ENCODE results near the gene ITCH. TPM values are rescaled to one million over a fixed set of nuclear protein-coding genes. Genes with fewer than 3 reads are reported as not detected.
"Not testable (repeated sequence)": the region's sequence is repeated elsewhere in the genome, so short reads cannot be mapped to it uniquely, and the experiment has no call there.

Gene ITCH
- total RNA-seq = 10 to 100 TPM; 45.1 to 55.2 TPM

DNA sequence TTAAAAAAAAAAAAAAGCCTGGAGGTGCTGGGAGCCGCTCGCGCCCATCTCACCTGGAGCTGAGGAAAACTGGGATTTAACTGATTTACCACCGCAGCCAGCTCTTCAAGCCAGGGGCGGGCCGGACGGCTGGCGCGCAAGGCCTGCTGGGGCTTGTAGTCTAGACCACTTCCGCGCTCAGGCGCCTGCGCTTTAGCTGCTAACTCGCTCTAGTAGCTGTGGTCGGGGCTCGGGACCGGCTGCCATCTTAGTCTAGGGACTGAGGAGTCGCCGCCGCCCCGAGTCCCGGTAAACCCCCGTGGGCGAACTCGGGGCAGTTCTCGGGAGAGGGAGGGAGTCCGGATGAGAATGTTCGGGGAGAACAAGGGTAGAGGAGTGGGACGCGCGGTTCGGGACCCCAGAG lies at the start of gene ITCH:
ITCH (plus strand) TSS at position 212 of the 403 bp plus-strand sequence. CDS start 30,539 bp downstream, outside the sequence.
- Mint-ChIP-seq H3K27ac (peak within 1 kb of the TSS; percentile 98), H3K27me3 (no peaks in the 10 kb centered on the region), H3K36me3 (peaks cover 22% of the 10 kb centered on the region), H3K9me3 (no peaks in the 10 kb centered on the region), H3K4me3 (peak within 1 kb of the TSS; percentile 98), H3K4me1 (peaks cover 26% of the 10 kb centered on the region)
- DNase-seq = peak; percentile 91

DNA sequence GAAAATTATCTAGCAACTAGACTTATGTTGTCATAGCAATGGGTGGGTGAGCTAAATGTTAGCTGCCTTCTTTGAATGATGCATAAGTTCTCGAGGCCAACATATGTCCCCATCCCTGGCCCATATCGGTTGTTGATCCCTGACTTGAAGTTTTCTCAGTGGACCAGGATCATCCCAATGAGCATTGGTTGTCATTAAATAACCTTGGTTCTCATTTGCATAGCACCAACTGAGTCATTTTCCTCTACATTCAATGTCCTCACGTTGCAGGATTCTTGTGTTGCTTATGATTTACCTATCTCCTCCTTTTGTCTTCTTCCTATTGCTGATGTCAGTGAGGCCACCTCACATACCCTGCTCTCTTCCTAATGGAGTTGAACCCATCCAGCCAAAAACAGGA lies 47.8 kb upstream of the ITCH start:
- Mint-ChIP-seq H3K4me1 (peaks cover 9% of the 10 kb centered on the region), H3K27me3 (peaks cover 26% of the 10 kb centered on the region), H3K9me3 (no peaks in the 10 kb centered on the region), H3K36me3 (no peaks in the 10 kb centered on the region), H3K4me3 (no peak overlapping the region), H3K27ac (no peak overlapping the region)
- no peak for DNase-seq

DNA sequence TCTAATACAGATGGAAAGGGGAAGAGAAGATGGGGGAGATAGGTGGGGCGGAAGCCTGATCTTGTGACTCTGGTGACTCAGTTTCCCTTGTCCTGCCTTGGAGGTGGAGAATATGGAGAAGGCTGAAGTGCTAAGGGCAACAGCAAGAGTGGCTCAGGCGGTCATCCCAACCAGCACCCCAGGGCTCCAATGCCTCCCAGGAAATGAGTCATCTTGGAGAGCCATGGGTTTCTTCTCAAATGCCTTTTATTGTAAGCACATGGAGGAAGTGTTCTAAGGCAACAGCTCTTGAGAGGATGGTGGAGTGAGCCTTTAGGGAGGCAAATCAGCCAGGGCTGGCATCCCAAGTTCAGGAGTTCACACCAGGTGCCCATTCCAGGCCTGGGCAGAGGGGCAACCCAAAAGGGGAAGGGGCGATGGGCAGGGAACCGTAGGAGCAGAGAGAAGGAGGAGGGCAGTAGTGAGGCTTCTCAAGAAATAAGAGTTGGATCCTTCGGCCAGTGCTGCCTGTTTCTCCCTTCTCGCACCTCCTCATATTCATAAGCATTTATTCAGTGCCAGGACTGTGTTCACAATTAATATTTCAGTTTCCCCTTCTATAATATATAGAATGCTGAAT lies 46.8 kb upstream of the ITCH start:
- H3K4me1 Mint-ChIP-seq = peaks cover 9% of the 10 kb centered on the region
- H3K27ac Mint-ChIP-seq = no peak overlapping the region
- no peak for DNase-seq
- H3K4me3 Mint-ChIP-seq = no peak overlapping the region
- H3K36me3 Mint-ChIP-seq = no peaks in the 10 kb centered on the region
- peaks cover 17% of the 10 kb centered on the region for H3K27me3 Mint-ChIP-seq
- no peaks in the 10 kb centered on the region for H3K9me3 Mint-ChIP-seq

DNA sequence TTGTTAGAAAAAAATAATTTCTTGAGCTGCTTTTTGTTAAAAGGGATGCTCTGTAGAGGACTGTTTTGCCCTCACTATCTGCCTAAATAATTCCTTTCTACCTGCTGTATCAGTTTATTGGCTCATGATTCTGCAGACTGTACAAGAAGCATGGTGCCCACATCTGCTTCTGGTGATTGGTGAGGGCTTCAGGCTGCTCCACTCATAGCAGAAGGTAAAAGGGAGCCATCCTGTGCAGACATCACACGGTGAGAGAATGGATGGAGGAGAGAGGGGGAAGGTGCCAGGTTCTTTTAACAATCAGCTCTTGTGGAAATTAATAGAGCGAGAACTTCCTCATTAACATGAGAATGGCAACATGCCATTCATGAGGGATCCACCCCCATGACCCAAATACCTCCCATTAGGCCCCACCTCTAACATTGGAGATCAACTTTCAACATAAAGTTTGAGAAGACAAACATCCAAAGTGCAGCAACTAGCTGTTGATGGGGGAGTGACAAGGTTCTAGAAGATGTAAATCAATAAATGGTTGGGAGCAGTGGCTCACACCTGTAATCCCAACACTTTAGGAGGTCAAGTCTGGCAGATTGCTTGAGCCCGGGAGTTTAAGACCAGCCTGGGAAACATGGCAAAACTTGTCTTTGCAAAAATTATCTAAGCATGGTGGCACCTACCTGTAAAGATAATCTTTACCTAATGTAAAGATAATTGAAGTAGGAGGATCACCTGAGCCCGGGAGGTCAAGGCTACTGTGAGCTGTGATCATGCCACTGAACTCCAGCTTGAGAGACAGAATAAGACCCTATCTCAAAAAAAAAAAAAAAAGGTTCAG lies 44.2 kb upstream of the ITCH start:
- Mint-ChIP-seq H3K4me1 (peaks cover 5% of the 10 kb centered on the region), H3K9me3 (no peaks in the 10 kb centered on the region), H3K27me3 (no peaks in the 10 kb centered on the region), H3K36me3 (no peaks in the 10 kb centered on the region), H3K4me3 (no peak overlapping the region), H3K27ac (no peak overlapping the region)
- DNase-seq = no peak

DNA sequence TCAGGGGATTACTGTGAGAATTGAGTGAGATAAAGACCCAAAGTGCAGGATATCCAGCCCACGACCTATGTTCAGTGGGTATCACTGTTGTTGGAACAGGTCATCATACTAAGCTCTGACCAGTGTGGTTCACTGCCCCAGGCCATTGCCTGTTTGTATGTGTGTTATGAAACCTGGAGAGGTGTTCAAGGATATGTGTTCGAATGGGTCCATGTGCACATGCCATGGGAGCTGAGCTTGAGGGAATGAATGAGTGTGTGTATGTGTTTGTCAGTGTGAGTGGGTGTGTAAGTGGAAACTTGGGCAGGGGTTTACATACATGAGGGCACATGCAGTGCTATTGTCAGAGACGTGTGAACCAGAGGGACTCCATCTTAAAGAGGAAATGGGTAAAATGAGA lies 42.2 kb upstream of the ITCH start:
- Mint-ChIP-seq H3K27me3 (peaks cover 8% of the 10 kb centered on the region), H3K27ac (no peak overlapping the region), H3K9me3 (no peaks in the 10 kb centered on the region), H3K4me1 (no peaks in the 10 kb centered on the region), H3K36me3 (no peaks in the 10 kb centered on the region), H3K4me3 (no peak overlapping the region)
- no peak for DNase-seq

DNA sequence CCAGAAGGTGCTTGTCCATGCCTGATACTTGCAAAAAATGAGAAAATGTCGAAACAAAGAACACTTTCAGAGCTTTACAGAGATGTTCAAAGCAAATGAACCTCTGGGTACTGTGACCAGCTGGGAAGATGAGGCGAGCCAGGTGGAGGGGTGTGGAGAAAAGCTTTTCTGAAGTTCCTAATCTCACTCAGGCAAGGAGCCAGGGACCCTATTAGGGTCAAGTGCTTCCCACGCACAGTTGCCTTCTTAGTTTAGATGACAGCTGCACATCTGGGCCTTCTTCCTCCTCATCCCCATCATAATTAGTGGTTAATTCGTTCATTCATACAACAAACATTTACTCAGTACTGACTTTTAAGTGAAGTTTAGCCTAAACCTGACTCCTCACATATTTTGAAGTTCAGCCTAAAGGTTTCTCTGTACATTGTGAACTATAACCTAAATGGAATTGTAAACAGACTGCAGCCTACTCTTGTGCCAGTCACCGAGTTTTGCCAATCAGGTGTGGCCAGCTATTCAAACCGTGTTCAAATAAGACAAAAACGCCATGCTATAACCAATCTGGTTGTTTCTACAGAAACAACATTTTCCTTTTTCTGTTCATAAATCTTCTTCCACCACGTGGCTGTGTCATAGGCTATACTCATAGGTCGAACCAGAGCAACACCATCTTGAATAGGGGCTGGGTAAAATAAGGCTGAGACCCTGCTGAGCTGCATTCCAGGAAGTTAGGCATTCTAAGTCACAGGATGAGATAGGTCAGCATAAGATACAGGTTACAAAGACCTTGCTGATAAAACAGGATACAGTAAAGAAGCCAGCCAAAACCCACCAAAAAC lies 40.6 kb upstream of the ITCH start:
- no peaks in the 10 kb centered on the region for H3K36me3 Mint-ChIP-seq
- H3K27ac Mint-ChIP-seq = no peak overlapping the region
- no peak for DNase-seq
- H3K4me1 Mint-ChIP-seq = no peaks in the 10 kb centered on the region
- H3K27me3 Mint-ChIP-seq = peaks cover 8% of the 10 kb centered on the region
- H3K9me3 Mint-ChIP-seq = no peaks in the 10 kb centered on the region
- no peak overlapping the region for H3K4me3 Mint-ChIP-seq

DNA sequence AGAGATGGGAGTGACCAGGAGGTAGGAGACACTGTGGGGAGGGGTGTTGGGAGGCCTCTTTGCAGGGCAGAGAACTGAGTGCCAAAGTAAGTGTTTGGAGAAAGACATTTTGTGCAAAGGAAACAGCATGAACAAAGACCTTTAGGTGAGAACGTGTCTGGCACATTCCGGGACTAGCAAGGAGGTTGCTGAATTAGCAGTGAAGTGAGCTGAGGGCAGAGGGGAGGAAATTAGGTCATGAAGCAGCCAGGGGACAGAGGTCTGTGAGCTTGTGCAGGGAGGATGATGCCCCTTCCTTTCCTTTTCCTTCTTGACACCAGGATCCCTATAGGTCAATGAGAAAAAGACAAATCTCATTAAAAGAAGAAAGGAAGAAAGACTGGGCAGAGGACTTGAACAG lies 38.5 kb upstream of the ITCH start:
- peaks cover 8% of the 10 kb centered on the region for H3K27me3 Mint-ChIP-seq
- DNase-seq = no peak
- H3K4me3 Mint-ChIP-seq = no peak overlapping the region
- H3K4me1 Mint-ChIP-seq = no peaks in the 10 kb centered on the region
- H3K9me3 Mint-ChIP-seq = no peaks in the 10 kb centered on the region
- no peaks in the 10 kb centered on the region for H3K36me3 Mint-ChIP-seq
- no peak overlapping the region for H3K27ac Mint-ChIP-seq

DNA sequence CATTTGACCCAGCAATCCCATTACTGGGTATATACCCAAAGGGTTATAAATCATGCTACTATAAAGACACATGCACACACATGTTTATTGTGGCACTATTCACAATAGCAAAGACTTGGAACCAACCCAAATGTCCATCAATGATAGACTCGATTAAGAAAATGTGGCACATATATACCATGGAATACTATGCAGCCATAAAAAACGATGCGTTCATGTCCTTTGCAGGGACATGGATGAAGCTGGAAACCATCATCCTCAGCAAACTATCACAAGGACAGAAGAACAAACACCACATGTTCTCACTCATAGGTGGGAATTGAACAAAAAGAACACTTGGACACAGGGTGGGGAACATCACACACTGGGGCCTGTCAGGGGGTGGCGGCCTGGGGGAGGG lies 34.9 kb upstream of the ITCH start:
- H3K4me1 Mint-ChIP-seq, DNase-seq, H3K36me3 Mint-ChIP-seq, H3K4me3 Mint-ChIP-seq, H3K27me3 Mint-ChIP-seq, H3K9me3 Mint-ChIP-seq, H3K27ac Mint-ChIP-seq: not testable (repeated sequence)

DNA sequence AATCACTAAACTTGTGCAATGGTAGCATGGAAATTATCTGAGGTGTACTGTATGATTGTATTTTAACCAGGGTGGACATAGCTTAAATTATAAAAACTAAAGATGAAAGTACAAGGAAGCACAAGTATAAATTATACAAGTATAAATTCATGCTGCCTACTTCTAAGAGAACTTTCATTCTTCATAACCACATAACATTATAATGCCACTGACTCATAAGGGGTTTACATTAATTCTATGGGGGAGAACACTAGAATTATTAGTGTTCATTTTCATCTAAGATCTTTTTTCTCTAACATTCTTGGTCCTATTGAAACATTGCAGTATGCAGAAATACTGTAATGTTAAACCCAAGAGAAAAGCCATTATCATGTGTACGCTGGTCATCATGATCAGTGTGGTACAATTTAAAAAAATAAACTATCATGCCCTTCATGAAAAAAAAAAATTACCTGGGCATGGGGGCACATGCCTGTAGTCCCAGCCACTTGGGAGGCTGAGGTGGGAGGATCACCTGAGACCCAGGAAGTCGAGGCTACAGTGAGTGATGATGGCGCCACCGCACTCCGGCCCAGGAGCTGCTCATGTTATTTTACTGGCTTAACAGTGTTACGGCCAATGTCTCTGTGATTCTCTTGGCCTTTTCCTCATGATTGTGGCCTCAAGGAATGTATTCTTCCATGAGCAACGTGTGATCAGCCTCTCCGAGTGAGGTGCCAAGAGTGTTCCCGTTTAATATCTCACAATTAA lies 34.0 kb upstream of the ITCH start:
- no peak overlapping the region for H3K4me3 Mint-ChIP-seq
- no peak for DNase-seq
- H3K9me3 Mint-ChIP-seq = no peaks in the 10 kb centered on the region
- no peaks in the 10 kb centered on the region for H3K4me1 Mint-ChIP-seq
- peaks cover 8% of the 10 kb centered on the region for H3K27me3 Mint-ChIP-seq
- H3K36me3 Mint-ChIP-seq = no peaks in the 10 kb centered on the region
- H3K27ac Mint-ChIP-seq = no peak overlapping the region

DNA sequence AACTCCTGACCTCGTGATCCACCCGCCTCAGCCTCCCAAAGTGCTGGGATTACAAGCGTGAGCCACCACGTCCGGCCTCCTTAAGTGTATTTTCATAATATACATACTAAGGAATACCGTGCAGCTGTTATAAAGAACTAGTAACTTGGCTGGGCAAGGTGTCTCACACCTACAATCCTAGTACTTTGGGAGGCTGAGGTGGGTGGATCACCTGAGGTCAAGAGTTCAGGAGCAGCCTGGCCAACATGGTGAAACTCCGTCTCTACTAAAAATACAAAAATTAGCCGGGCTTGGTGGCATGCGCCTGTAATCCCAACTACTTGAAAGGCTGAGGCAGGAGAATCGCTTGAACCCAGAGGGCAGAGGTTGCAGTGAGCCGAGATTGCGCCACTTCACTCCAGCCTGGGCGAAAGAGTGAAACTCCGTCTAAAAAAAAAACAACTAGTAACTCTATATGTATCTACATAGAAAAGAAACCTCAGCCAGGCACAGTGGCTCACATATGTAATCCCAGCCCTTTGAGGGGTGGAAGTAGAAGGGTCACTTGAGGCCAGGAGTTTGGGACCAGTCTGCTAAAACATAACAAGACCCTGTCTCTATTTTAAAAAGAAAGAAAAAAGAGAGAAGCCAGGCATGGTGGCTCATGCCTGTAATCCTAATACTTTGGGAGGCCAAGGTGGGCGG lies 32.1 kb upstream of the ITCH start:
- not testable (repeated sequence) for H3K4me3 Mint-ChIP-seq, DNase-seq, H3K27me3 Mint-ChIP-seq, H3K4me1 Mint-ChIP-seq, H3K27ac Mint-ChIP-seq, H3K36me3 Mint-ChIP-seq, H3K9me3 Mint-ChIP-seq

DNA sequence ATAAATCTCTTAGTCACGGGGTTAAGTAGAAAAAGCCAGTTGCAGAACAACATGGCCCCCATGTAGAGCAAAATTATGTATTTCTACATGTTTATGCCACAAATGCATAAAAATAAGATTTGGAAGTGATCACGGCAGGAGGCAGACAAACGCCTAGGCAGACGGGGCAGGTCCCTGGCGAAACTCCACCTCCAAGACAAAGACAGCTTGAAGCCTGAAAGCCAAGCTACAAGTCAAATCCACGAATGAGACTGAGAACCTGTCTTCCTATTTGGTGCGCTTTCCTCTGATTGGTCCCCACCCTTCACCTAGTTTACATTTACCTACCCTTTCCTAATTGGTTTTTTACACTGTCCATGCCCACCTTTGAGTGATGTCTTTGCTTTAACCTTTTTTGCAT lies 31.2 kb upstream of the ITCH start:
- no peak for DNase-seq
- peaks cover 6% of the 10 kb centered on the region for H3K4me1 Mint-ChIP-seq
- H3K36me3 Mint-ChIP-seq = no peaks in the 10 kb centered on the region
- no peaks in the 10 kb centered on the region for H3K27me3 Mint-ChIP-seq
- H3K27ac Mint-ChIP-seq = no peak overlapping the region
- no peaks in the 10 kb centered on the region for H3K9me3 Mint-ChIP-seq
- no peak overlapping the region for H3K4me3 Mint-ChIP-seq

DNA sequence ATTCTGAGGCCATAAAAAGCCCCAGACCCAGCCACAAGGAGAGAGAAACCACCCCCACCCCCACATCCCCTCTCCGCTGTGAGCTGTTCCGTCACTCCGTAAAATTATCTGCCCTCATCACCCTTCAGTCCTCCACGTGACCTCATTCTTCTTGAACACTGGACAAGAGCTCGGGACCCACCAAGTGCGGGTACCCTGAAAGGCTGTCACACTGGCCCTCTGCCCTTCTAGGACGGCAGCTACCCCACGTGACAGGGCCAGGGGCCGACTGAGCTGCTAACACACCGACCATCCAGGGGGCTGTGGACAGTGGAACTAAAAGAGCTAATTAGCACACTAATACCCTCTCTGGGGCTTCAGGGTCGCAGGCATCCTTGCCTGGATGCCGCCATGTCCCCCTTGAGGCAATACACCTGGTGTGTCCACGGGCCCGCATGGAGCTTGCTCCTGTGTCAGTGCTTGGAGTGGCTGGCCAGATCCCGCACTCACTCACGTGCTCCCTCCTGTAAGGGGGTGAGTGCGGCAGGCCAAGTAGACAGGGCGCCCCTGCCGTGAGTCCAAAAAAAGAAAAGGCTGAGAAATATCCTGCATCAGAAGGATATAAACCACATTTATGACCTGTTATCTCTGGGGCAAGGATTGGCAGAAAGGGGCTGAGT lies 30.7 kb upstream of the ITCH start:
- no peak for DNase-seq
- Mint-ChIP-seq H3K4me1 (peaks cover 6% of the 10 kb centered on the region), H3K27me3 (no peaks in the 10 kb centered on the region), H3K27ac (no peak overlapping the region), H3K9me3 (no peaks in the 10 kb centered on the region), H3K4me3 (no peak overlapping the region), H3K36me3 (no peaks in the 10 kb centered on the region)

DNA sequence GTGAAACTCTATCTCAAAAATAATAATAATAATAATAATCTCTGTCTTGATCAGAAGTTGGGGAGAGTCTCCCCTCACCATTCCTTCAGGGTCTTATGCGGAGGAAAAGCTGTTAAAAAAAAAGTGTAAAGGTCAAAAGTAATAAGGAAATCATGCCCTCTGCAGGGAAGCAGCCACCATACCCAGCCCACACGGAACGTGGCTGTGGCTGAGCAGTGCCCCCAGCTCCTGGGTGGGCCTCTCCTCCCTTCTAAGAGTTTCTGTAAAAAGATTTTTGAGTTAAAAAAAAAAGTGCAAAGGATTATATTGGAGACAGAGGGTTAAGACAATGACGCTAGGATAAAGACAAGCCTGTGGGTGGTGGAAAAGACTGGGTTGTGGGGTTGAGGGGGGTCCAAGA lies 29.3 kb upstream of the ITCH start:
- H3K4me1 Mint-ChIP-seq = peaks cover 6% of the 10 kb centered on the region
- DNase-seq = no peak
- H3K27ac Mint-ChIP-seq = no peak overlapping the region
- no peak overlapping the region for H3K4me3 Mint-ChIP-seq
- H3K36me3 Mint-ChIP-seq = no peaks in the 10 kb centered on the region
- H3K27me3 Mint-ChIP-seq = no peaks in the 10 kb centered on the region
- no peaks in the 10 kb centered on the region for H3K9me3 Mint-ChIP-seq

Data from activated naive CD8-positive, alpha-beta T cell treated with anti-CD3 and anti-CD28 coated beads for 36 hours (primary cell).